H1 (cell line): Measurements from ENCODE around the gene PANK3. TPM values are rescaled to one million over a fixed set of nuclear protein-coding genes. Genes with fewer than 3 reads are reported as not detected.

Source experiments
- CTCF ChIA-PET: fragments of 300-600 bp; sonication (Branson Sonifier 250); formaldehyde crosslinking; loops from one replicate; lab custom pipeline; 2021; ENCODE audit not compliant: partially characterized antibody; lab: Charles Lee
- POLR2A ChIA-PET: fragments of 300-600 bp; sonication (Branson Sonifier 250); formaldehyde crosslinking; loops from one replicate; lab custom pipeline; 2021; ENCODE audit warnings: inconsistent platforms; ENCODE audit not compliant: partially characterized antibody; lab: Charles Lee
- DNase-seq, 2 experiments: peaks; one replicate each; pipeline versions ENCODE4 v3.0.0 to v3.0.0-alpha.2; 2010 to 2022; ENCODE audit warnings: low spot score in 2 of 2, low read depth in 1 of 2, mixed read lengths in 1 of 2
- FAIRE-seq: peaks from 2 replicates; lab custom pipeline; 2011; peaks lifted over from hg19 to GRCh38; lab: Jason Lieb, UNC
- H2AFZ ChIP-seq: 2 replicates; pipeline ENCODE4 v1.8.1; 2012; ENCODE audit warnings: low read length, inconsistent platforms
- H2AK5ac ChIP-seq: 2 replicates; pipeline ENCODE4 v1.6.1; 2013; ENCODE audit warnings: low read depth, low read length
- H2BK120ac ChIP-seq: replicated peaks from 2 replicates; pipeline ENCODE3; 2013; ENCODE audit warnings: low read depth, low read length, inconsistent platforms
- H2BK12ac ChIP-seq: 2 replicates; pipeline ENCODE4 v1.6.1; 2013; ENCODE audit warnings: low read depth, low read length
- H2BK15ac ChIP-seq: 2 replicates; pipeline ENCODE4 v1.6.1; 2013; ENCODE audit warnings: low read length
- H2BK20ac ChIP-seq: 2 replicates; pipeline ENCODE4 v1.6.1; 2013; ENCODE audit warnings: low read length
- H2BK5ac ChIP-seq: 2 replicates; pipeline ENCODE4 v1.6.1; 2013; ENCODE audit warnings: low read depth, low read length
- H3K14ac ChIP-seq: 2 replicates; pipeline ENCODE4 v1.6.1; 2013; ENCODE audit warnings: inconsistent platforms; ENCODE audit not compliant: insufficient read length
- H3K18ac ChIP-seq: 2 replicates; pipeline ENCODE4 v1.6.1; 2013; ENCODE audit warnings: low read length; ENCODE audit errors: extremely low read depth
- H3K23ac ChIP-seq: 2 replicates; pipeline ENCODE4 v1.6.1; 2013; ENCODE audit warnings: inconsistent platforms; ENCODE audit not compliant: insufficient read length
- H3K23me2 ChIP-seq: 2 replicates; pipeline ENCODE4 v1.6.1; 2013; ENCODE audit warnings: low read depth, low read length
- H3K27ac ChIP-seq: 2 replicates; pipeline ENCODE4 v1.6.1; 2011; ENCODE audit warnings: low read depth, low read length, inconsistent platforms
- H3K27me3 ChIP-seq, 4 experiments: replicated peaks in 1 of 4; 1 replicate in 1 of 4; 2 replicates in 3 of 4; pipeline versions ENCODE4 v1.6.1 to v1.8.1; 2011 to 2013; ENCODE audit warnings: low read length in 3 of 4, mild to moderate bottlenecking in 3 of 4, inconsistent platforms in 2 of 4, mixed read lengths in 2 of 4, moderate library complexity in 1 of 4; ENCODE audit not compliant: control insufficient read depth in 3 of 4, insufficient read depth in 3 of 4; ENCODE audit errors: extremely low read depth in 1 of 4
- H3K36me3 ChIP-seq, 4 experiments: 2 replicates each; pipeline versions ENCODE4 v1.6.1 to v1.8.1; 2011 to 2013; ENCODE audit warnings: mild to moderate bottlenecking in 4 of 4, low read length in 3 of 4, moderate library complexity in 2 of 4, control low read depth in 1 of 4, inconsistent platforms in 1 of 4; ENCODE audit not compliant: insufficient read depth in 4 of 4, control insufficient read depth in 2 of 4
- H3K4ac ChIP-seq: replicated peaks from 2 replicates; pipeline ENCODE3; 2013; ENCODE audit warnings: low read length, low read depth, mixed read lengths, inconsistent platforms; ENCODE audit not compliant: insufficient read length
- H3K4me1 ChIP-seq, 4 experiments: replicated peaks in 1 of 4; 1 replicate in 1 of 4; 2 replicates in 3 of 4; pipeline versions ENCODE4 v1.6.1 to v1.8.1; 2011 to 2013; ENCODE audit warnings: low read length in 3 of 4, inconsistent platforms in 2 of 4, mixed read lengths in 1 of 4; ENCODE audit not compliant: insufficient read depth in 4 of 4, control insufficient read depth in 3 of 4
- H3K4me2 ChIP-seq, 2 experiments: 2 replicates each; pipeline versions ENCODE4 v1.6.1 to v1.8.1; 2011 to 2013; ENCODE audit warnings: low read depth in 2 of 2, low read length in 2 of 2, control low read depth in 1 of 2, inconsistent platforms in 1 of 2, mild to moderate bottlenecking in 1 of 2; ENCODE audit not compliant: insufficient read depth in 1 of 2
- H3K4me3 ChIP-seq, 4 experiments: fragments of 200-600, 300-600 bp in 1 of 4; sonication (generic), shearing (Covaris generic), sonication (Bioruptor Twin) in 1 of 4; 2 replicates each; pipeline versions ENCODE4 v1.5.1 to v1.8.1; 2011 to 2016; ENCODE audit warnings: low read length in 4 of 4, low read depth in 3 of 4, control low read depth in 2 of 4, inconsistent platforms in 2 of 4, mild to moderate bottlenecking in 2 of 4, mixed read lengths in 1 of 4, moderate library complexity in 1 of 4; ENCODE audit not compliant: insufficient read depth in 2 of 4; ENCODE audit errors: extremely low read depth in 1 of 4
- H3K56ac ChIP-seq: replicated peaks from 2 replicates; pipeline ENCODE3; 2013; ENCODE audit warnings: low read depth, mild to moderate bottlenecking, mixed read lengths, low read length, inconsistent platforms; ENCODE audit not compliant: insufficient read length
- H3K79me1 ChIP-seq: 2 replicates; pipeline ENCODE4 v1.6.1; 2013; ENCODE audit warnings: low read depth, low read length, control low read depth
- H3K79me2 ChIP-seq, 2 experiments: 2 replicates each; pipeline versions ENCODE4 v1.6.1 to v1.8.1; 2012 to 2013; ENCODE audit warnings: low read length in 2 of 2, mild to moderate bottlenecking in 2 of 2, inconsistent platforms in 1 of 2; ENCODE audit not compliant: insufficient read depth in 2 of 2, control insufficient read depth in 1 of 2
- H3K9ac ChIP-seq, 4 experiments: replicated peaks in 1 of 4; 1 replicate in 1 of 4; 2 replicates in 3 of 4; pipeline versions ENCODE4 v1.6.1 to v1.8.1; 2011 to 2013; ENCODE audit warnings: low read depth in 3 of 4, low read length in 3 of 4, control low read depth in 2 of 4, mild to moderate bottlenecking in 2 of 4, moderate library complexity in 2 of 4, inconsistent platforms in 1 of 4; ENCODE audit errors: extremely low read depth in 1 of 4
- H3K9me3 ChIP-seq, 2 experiments: 2 replicates each; pipeline versions ENCODE4 v1.6.1 to v1.8.1; 2012 to 2013; ENCODE audit warnings: mild to moderate bottlenecking in 2 of 2, moderate library complexity in 2 of 2, control low read depth in 1 of 2, inconsistent platforms in 1 of 2, low read depth in 1 of 2, low read length in 1 of 2, mixed read lengths in 1 of 2; ENCODE audit not compliant: insufficient read depth in 2 of 2
- H4K20me1 ChIP-seq, 2 experiments: replicated peaks in 1 of 2; 2 replicates each; pipeline versions ENCODE3 to v1.8.1; 2011 to 2013; ENCODE audit warnings: inconsistent platforms in 2 of 2, low read length in 2 of 2, mild to moderate bottlenecking in 1 of 2; ENCODE audit not compliant: insufficient read depth in 2 of 2, control insufficient read depth in 1 of 2
- H4K5ac ChIP-seq: 2 replicates; pipeline ENCODE4 v1.6.1; 2013; ENCODE audit warnings: low read length, low read depth, mixed read lengths, inconsistent platforms; ENCODE audit not compliant: insufficient read length
- H4K8ac ChIP-seq: 2 replicates; pipeline ENCODE4 v1.8.0; 2013; ENCODE audit warnings: mild to moderate bottlenecking, moderate library complexity, low read length, inconsistent platforms; ENCODE audit not compliant: insufficient read depth; ENCODE audit errors: extremely low read depth
- H4K91ac ChIP-seq: replicated peaks from 2 replicates; pipeline ENCODE3; 2013; ENCODE audit warnings: low read length, mixed read lengths, inconsistent platforms; ENCODE audit not compliant: insufficient read length
- CTBP2 ChIP-seq: IDR thresholded peaks from 2 replicates; pipeline ENCODE4 v1.7.0; 2011; ENCODE audit warnings: borderline replicate concordance, mild to moderate bottlenecking, moderate library complexity, mixed read lengths, low read length; ENCODE audit not compliant: insufficient read depth, insufficient read length
- HDAC6 ChIP-seq: IDR thresholded peaks from one replicate; pipeline ENCODE4 v1.7.1; 2012; ENCODE audit warnings: low read depth, mild to moderate bottlenecking, inconsistent platforms, low read length, moderate library complexity
- POLR2AphosphoS5 ChIP-seq: IDR thresholded peaks from 2 replicates; pipeline ENCODE4 v1.6.1; 2011; ENCODE audit warnings: low read depth, low read length
- RXRA ChIP-seq: IDR thresholded peaks from 2 replicates; pipeline ENCODE4 v1.6.1; 2011; ENCODE audit warnings: low read depth, mild to moderate bottlenecking, low read length, moderate library complexity; ENCODE audit not compliant: insufficient read depth
- SAP30 ChIP-seq: fragments of 300-600 bp; sonication (generic); IDR thresholded peaks from 2 replicates; pipeline ENCODE4 v1.7.1; 2012; ENCODE audit warnings: low read length, moderate library complexity, mild to moderate bottlenecking, inconsistent platforms; ENCODE audit not compliant: insufficient read depth, insufficient replicate concordance
- SUZ12 ChIP-seq: fragments of 200-600 bp; sonication (generic); IDR thresholded peaks from 2 replicates; pipeline ENCODE4 v1.6.1; 2012; ENCODE audit warnings: mild to moderate bottlenecking, inconsistent platforms, low read length, moderate library complexity, mixed read lengths
- TBP ChIP-seq: IDR thresholded peaks from 2 replicates; pipeline ENCODE4 v1.6.1; 2011; ENCODE audit warnings: low read depth, low read length, improper control_type of control experiment
- WGBS, 2 experiments: shearing (Covaris generic) in 1 of 2; methylation state at CpG; one replicate each; pipeline versions ENCODE4 v1.1.6 to v1.1.7; 2013 to 2015; ENCODE audit warnings: low lambda C conversion rate in 2 of 2, mixed read lengths in 2 of 2, inconsistent platforms in 1 of 2, low coverage in 1 of 2, missing lambda C conversion rate in 1 of 2; ENCODE audit not compliant: insufficient replicate concordance in 2 of 2, insufficient coverage in 1 of 2, insufficient read length in 1 of 2; ENCODE audit errors: extremely low coverage in 1 of 2, missing lambda C conversion rate in 1 of 2; 5-methylcytosine and 5-hydroxymethylcytosine counted together
- polyA plus RNA-seq, 7 experiments: library from polyadenylated mRNA; depleted of rRNA in 3 of 7; stranded (reverse) in 5 of 7; unstranded in 2 of 7; fragments of >200 nt in 5 of 7; fragments of 200-250 nt in 2 of 7; gene quantifications; 1 replicate in 5 of 7; 2 replicates in 1 of 7; 4 replicates in 1 of 7; pipeline versions ENCODE4 v1.2.1 to v1.2.3, GENCODE V29; 2011 to 2013; ENCODE audit warnings: missing spikeins in 2 of 7, mixed read lengths in 2 of 7
- total RNA-seq: library from RNA; stranded (reverse); fragmentation: NEBNext Ultra II Directional; extraction: Animal tissue kit (Norgen Biotek cat#: 25700); gene quantifications from 2 replicates; pipeline ENCODE4 v1.2.1, GENCODE V29; 2021
- TF ChIP-seq, protein P1 (sequence below): IDR thresholded peaks from 2 replicates; pipeline ENCODE4 v1.6.1; 2011; ENCODE audit warnings: low read length, improper control_type of control experiment

Gene PANK3
- total and polyA plus RNA-seq, 2 of the 8 experiments (the other 6 are each of a cell fraction or from before 2014, with no cell fraction given): 8.6 to 101 TPM

DNA sequence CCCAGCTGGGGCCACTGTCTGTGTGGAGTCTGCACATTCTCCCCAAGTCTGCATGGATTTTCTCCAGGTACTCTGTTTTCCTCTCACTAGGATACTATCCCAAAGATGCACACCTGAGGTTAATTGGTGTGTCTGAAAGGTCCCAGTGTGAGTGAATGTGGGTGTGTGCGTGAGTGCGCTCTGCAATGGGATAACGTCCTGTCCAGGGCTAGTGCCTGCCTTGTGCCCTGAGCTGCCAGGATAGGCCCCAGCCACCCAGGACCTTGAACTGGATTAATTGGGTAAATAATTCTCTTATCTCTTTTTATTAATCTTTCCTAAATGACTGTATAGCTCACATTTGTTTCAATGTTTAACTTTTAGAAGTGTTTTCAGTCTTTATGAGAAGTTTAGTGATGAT, 11.5 kb upstream of the PANK3 start:
- no peak overlapping the region for H2BK12ac ChIP-seq
- H3K23ac ChIP-seq: no peak overlapping the region
- H3K36me3 ChIP-seq: no peaks in the 10 kb centered on the region
- H2BK120ac ChIP-seq: no peak overlapping the region
- no peaks in the 10 kb centered on the region for H3K79me1 ChIP-seq
- H2BK20ac ChIP-seq: no peak overlapping the region
- no peak overlapping the region for H3K9ac ChIP-seq
- no peak overlapping the region for H4K91ac ChIP-seq
- no peak overlapping the region for H2AK5ac ChIP-seq
- H3K14ac ChIP-seq: no peak overlapping the region
- no peak overlapping the region for H4K5ac ChIP-seq
- H3K4ac ChIP-seq: no peak overlapping the region
- H3K4me3 ChIP-seq: no peak overlapping the region
- TF ChIP-seq POLR2AphosphoS5: no peak
- no peak for TF ChIP-seq TBP
- TF ChIP-seq, protein P1, sequence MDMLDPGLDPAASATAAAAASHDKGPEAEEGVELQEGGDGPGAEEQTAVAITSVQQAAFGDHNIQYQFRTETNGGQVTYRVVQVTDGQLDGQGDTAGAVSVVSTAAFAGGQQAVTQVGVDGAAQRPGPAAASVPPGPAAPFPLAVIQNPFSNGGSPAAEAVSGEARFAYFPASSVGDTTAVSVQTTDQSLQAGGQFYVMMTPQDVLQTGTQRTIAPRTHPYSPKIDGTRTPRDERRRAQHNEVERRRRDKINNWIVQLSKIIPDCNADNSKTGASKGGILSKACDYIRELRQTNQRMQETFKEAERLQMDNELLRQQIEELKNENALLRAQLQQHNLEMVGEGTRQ: no peak
- no peak for TF ChIP-seq SUZ12
- TF ChIP-seq HDAC6: no peak
- no peak for TF ChIP-seq RXRA
- TF ChIP-seq CTBP2: no peak
- TF ChIP-seq SAP30: no peak
- 90% methylated on average over 3 of the region's 3 CpGs; no CpG with 5 or more reads in 1 of the 2 experiments for WGBS, 2 experiments
- POLR2A ChIA-PET: interaction anchor here (1.3 to 1.8 kb wide), 2 partner anchors 10 to 11 kb away, joined by 3 to 8 read pairs; no protein-coding TSS in a partner anchor
- H3K18ac ChIP-seq: no peak overlapping the region
- no peaks in the 10 kb centered on the region for H3K79me2 ChIP-seq
- no peak overlapping the region for H2BK15ac ChIP-seq
- no peaks in the 10 kb centered on the region for H4K20me1 ChIP-seq
- no peaks in the 10 kb centered on the region for H3K9me3 ChIP-seq
- no peak overlapping the region for H3K27ac ChIP-seq
- H3K4me2 ChIP-seq: no peak overlapping the region
- no peaks in the 10 kb centered on the region for H3K4me1 ChIP-seq
- DNase-seq (no peak), FAIRE-seq (no peak)
- H3K23me2 ChIP-seq: no peaks in the 10 kb centered on the region; the same call in 1 of the 2 replicates
- no peak overlapping the region for H4K8ac ChIP-seq
- no peak overlapping the region for H2BK5ac ChIP-seq
- CTCF ChIA-PET: interaction anchor here (1.8 kb wide), 1 partner anchor 33 kb away, joined by 3 read pairs; no protein-coding TSS in a partner anchor
- H2AFZ ChIP-seq: no peak overlapping the region
- H3K27me3 ChIP-seq: peaks cover 0 to 2% (median 0%) of the 10 kb centered on the region in 4 experiments; a peak in 3 of 7 replicates
- no peak overlapping the region for H3K56ac ChIP-seq
